ENCODE data around the gene NID1. TPM values are rescaled to one million over a fixed set of nuclear protein-coding genes. Genes with fewer than 3 reads are reported as not detected.

NID1 gene
- total and polyA plus RNA-seq, 10 donors: 6.8 to 178 (median 81.2) TPM

DNA sequence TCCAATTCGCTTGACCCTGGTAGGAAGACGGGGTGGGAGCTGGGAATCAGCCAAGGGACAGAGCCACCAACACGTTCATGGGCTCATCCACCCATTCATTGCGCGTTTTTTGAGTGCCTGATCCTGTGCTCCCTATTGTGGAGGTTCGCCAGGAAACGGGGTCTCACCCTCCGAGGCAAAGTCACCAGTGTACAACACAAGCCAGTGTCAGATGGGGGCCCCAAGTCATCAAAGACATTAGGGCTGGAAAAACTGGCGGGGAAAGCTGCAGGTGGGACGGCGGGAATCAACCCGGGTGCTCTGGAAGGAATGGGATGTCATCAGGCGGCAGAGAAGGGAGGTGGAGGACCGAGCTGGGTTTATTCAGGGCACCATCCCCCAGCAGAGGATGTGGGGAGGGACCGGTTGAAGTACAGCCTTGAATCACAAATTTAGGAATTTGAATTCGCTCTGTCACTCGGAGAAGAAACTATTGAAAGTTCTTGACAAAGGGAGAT lies 667 bp upstream of the NID1 start:
- 35 to 47% (median 42%) methylated on average over 14 to 17 of the region's 17 CpGs for WGBS, 5 donors
- peaks cover 4 to 44% (median 39%) of the 10 kb centered on the region in 6 donors for H3K4me1 ChIP-seq
- H3K27ac ChIP-seq: peak overlapping the region; percentile 49 to 93 (median 88)
- no peak for DNase-seq
- H3K27me3 ChIP-seq (replicated peaks in 1 of 7): peaks cover 0 to 40% (median 22%) of the 10 kb centered on the region in 7 donors
- H3K36me3 ChIP-seq: no peaks in the 10 kb centered on the region
- peaks cover 0 to 4% (median 2%) of the 10 kb centered on the region in 8 donors for H3K9me3 ChIP-seq
- no peak for TF ChIP-seq POLR2AphosphoS5 (IDR thresholded peaks at IDR 0.05)
- TF ChIP-seq POLR2A (IDR thresholded peaks at IDR 0.05): no peak
- TF ChIP-seq, protein P1, sequence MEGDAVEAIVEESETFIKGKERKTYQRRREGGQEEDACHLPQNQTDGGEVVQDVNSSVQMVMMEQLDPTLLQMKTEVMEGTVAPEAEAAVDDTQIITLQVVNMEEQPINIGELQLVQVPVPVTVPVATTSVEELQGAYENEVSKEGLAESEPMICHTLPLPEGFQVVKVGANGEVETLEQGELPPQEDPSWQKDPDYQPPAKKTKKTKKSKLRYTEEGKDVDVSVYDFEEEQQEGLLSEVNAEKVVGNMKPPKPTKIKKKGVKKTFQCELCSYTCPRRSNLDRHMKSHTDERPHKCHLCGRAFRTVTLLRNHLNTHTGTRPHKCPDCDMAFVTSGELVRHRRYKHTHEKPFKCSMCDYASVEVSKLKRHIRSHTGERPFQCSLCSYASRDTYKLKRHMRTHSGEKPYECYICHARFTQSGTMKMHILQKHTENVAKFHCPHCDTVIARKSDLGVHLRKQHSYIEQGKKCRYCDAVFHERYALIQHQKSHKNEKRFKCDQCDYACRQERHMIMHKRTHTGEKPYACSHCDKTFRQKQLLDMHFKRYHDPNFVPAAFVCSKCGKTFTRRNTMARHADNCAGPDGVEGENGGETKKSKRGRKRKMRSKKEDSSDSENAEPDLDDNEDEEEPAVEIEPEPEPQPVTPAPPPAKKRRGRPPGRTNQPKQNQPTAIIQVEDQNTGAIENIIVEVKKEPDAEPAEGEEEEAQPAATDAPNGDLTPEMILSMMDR (IDR thresholded peaks at IDR 0.05 in 8 of 11, conservative IDR thresholded peaks at IDR 0.05 in 3 of 11): no peak
- peak overlapping the region; percentile 52 to 82 (median 60) for H3K4me3 ChIP-seq
- intact Hi-C loops (cut with DNase I; ENCODE audit: low total_unique reads): no loop called here

DNA sequence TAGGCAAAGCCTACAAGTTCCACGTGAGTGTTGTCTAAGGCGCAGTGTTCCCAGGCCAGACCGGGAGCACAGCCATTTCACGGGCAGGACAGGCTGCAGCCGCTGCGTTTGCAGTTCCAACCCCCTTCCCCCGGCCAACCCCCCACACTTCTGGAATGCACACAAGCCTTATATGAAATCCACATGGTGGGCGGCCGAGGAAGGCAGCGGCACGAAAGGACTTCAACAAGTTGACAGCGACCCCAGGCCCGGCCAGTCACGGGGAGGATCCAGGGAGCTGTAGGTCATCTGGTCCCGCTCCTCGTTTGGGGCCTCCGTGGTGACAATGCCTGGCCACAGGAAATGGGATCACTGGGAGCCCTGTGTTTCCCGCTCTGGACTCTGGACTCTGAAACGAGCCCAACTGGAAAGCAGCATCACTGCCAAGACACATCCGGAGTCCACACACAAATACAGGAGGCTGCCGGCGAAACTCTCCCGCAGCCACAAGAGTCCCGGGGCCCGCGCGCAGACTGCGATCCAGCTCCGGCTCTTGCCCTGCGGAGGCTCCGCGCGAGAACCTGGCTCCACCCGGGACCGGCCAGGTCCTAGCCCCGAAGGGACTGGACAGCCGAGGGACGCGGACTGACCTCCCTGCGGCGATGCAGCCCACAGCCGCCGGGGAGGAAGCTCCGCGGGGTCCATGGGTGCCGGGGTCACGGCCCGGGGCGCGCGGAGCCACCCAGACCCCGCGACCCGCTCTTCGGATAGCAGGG lies 794 bp downstream of the NID1 start:
- peak overlapping the region; percentile 52 to 82 (median 60) for H3K4me3 ChIP-seq
- intact Hi-C loops (cut with DNase I; ENCODE audit: low total_unique reads): no loop called here
- DNase-seq: peak; percentile 83
- WGBS, 5 donors: 5 to 9% (median 7%) methylated on average over 34 to 55 of the region's 55 CpGs
- peaks cover 4 to 50% (median 39%) of the 10 kb centered on the region in 6 donors for H3K4me1 ChIP-seq
- no peaks in the 10 kb centered on the region for H3K9me3 ChIP-seq
- TF ChIP-seq POLR2AphosphoS5 (IDR thresholded peaks at IDR 0.05): peak in 2 of 3 donors; percentile 70
- TF ChIP-seq, protein P1 (IDR thresholded peaks at IDR 0.05 in 8 of 11, conservative IDR thresholded peaks at IDR 0.05 in 3 of 11): no peak
- H3K27me3 ChIP-seq (replicated peaks in 1 of 7): peaks cover 0 to 40% (median 22%) of the 10 kb centered on the region in 7 donors
- H3K27ac ChIP-seq: peak overlapping the region; percentile 49 to 93 (median 88)
- H3K36me3 ChIP-seq: no peaks in the 10 kb centered on the region

DNA sequence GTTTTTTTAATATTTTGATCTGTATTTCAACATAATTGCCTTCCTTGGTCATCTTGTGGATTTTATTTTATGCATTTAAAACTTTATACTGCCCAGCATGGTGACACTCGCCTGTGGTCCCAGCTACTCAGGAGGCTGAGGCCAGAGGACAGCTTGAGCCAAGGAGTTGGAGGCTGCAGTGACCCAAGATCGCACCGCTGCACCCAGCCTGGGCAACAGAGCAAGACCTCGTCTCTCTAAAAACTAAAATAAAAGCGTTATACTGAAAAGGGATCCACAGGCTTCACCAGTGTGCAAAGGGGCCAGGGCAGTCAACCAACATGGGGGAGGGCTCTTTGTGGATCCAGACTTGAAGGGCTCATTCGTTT lies 1.4 kb downstream of the NID1 start:
- Histone ChIP-seq H3K27me3 (replicated peaks in 1 of 7) (peaks cover 0 to 40% (median 22%) of the 10 kb centered on the region in 7 donors), H3K36me3 (no peaks in the 10 kb centered on the region), H3K4me3 (peak overlapping the region; percentile 52 to 82 (median 60)), H3K9me3 (no peaks in the 10 kb centered on the region), H3K27ac (peak overlapping the region; percentile 49 to 93 (median 88)), H3K4me1 (peaks cover 4 to 55% (median 40%) of the 10 kb centered on the region in 6 donors)
- TF ChIP-seq POLR2A (IDR thresholded peaks at IDR 0.05): no peak
- TF ChIP-seq, protein P1 (IDR thresholded peaks at IDR 0.05 in 8 of 11, conservative IDR thresholded peaks at IDR 0.05 in 3 of 11): no peak
- intact Hi-C loops (cut with DNase I; ENCODE audit: low total_unique reads): no loop called here
- WGBS, 5 donors: 57 to 67% (median 60%) methylated on average over 5 to 6 of the region's 6 CpGs
- no peak for DNase-seq

DNA sequence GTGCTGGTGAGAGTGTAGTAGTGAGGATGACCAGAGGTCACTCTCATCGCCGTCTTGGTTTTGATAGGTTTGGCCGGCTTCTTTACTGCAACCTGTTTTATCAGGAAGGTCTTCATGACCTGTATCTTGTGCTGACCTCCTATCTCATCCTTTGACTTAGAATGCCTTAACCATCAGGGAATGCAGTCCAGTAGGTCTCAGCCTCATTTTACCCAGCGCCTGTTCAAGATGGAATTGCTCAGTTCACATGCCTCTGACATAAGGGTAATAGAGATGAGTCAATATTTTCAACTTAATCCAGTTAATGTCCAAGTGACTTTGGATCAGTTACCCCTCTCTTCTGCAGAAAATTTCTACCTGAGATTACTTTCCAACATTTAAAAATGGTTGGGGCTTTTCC lies 4.6 kb downstream of the NID1 start:
- H3K4me3 ChIP-seq: peak overlapping the region in 1 of 8 donors; percentile 82
- H3K4me1 ChIP-seq: peaks cover 0 to 50% (median 30%) of the 10 kb centered on the region in 6 donors
- intact Hi-C loops (cut with DNase I; ENCODE audit: low total_unique reads): no loop called here
- H3K27me3 ChIP-seq (replicated peaks in 1 of 7): peaks cover 0 to 31% (median 19%) of the 10 kb centered on the region in 7 donors
- peak overlapping the region in 2 of 8 donors; percentile 14 to 52 for H3K27ac ChIP-seq
- TF ChIP-seq POLR2A (IDR thresholded peaks at IDR 0.05): no peak
- TF ChIP-seq, protein P1 (IDR thresholded peaks at IDR 0.05 in 8 of 11, conservative IDR thresholded peaks at IDR 0.05 in 3 of 11): no peak
- no peak for TF ChIP-seq POLR2AphosphoS5 (IDR thresholded peaks at IDR 0.05)
- WGBS, 5 donors: 94 to 99% (median 97%) methylated on average over 4 of the region's 4 CpGs
- no peak for DNase-seq
- H3K36me3 ChIP-seq: no peaks in the 10 kb centered on the region
- no peaks in the 10 kb centered on the region for H3K9me3 ChIP-seq

All from spleen (tissue), 11 donors.